ENCODE data around the gene PDGFB.

Gene PDGFB

GRCh38 chr22:39244496-39245129, at the start of gene PDGFB:
Gene PDGFB (minus strand): TSS chr22:39244982. CDS start chr22:39243963, 1,019 bp downstream.
- peak in 8 of 51 donors; percentile 17 to 37 (median 30) for DNase-seq

DNA sequence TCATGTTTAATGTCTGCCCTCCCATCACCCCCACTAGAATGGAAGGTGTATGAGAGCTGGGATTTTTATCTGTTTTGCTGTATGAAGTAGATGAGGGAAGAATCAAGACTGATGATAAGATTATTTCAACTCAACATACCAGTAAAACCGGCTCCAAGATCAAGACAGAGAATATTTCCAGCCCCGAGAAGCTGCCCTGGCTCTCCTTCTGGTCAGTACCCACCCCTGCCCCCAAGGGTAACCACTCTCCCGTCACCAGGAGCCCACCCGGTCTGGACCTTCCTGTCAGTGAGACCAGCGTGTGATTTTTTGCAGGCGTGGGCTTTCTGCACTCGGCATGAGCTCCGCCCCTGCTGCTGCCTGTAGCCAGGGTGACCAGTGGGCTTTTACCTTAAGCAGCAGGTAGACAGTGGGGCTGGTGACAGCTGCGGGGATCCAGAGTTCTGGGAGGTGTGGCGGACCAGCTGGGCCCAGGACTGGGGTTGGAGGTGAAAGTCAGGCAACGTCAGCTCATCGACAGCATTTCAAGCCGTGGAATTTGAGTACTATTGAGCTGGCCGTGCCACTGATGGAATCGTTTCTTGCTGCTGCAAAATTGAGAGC, 49.1 kb upstream of the PDGFB start:
- DNase-seq, result no peak

GRCh38 chr22:39292561-39293074, 47.8 kb upstream of the PDGFB start:
- DNase-seq, result peak in 34 of 51 donors; percentile 6 to 61 (median 32)

DNA sequence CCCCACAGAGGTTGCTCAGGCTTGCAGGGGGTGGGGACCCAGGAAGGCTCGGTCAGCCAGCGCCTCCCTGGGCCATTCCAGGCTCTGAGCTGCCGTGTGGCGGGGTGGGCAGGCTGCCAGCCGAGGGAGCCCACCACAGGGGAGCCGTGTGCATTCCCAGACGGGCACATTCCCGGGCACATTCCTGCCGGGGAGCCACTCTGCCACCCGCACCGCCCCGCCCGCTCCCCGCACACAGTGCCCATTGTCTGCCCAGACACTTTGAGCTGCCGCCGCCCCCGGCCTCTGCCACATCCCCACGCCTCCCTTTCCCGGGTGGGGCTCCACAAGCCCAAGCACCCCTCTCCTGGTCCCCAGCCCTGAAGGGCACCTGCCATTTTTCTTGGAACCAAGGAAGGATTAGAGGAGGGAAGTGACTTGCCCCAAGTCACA, 47.3 kb upstream of the PDGFB start:
- no peak for DNase-seq

GRCh38 chr22:39291523-39291922, 46.7 kb upstream of the PDGFB start:
- DNase-seq, result no peak

DNA sequence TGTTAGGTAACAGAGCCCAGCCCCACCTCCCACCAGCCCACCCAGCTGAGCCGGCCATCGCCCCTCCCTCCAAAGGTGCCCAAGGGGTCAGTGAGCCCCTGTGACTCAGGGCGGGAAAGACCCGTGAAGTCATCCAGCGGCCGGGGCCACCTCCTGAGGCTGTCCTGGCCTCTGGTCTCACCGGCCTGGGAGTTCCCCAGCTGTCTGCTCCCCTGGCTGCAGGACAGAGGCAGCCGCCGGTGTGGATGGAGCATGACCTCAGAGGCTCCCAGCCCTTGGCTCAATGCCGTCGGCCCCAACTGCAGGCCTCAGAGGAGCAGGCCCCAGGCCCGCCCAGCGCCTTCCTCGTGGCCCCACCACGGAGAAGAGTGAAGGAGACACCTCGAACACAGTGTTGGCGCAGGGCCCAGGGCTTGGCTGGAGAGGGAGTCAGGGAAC, 46.0 kb upstream of the PDGFB start:
- DNase-seq, result no peak

- no peak for DNase-seq
These were observed 45.4 kb upstream of the PDGFB start for GRCh38 chr22:39289975-39290720.

- no peak for DNase-seq
These were observed 44.8 kb upstream of the PDGFB start for GRCh38 chr22:39289533-39289932.

DNA sequence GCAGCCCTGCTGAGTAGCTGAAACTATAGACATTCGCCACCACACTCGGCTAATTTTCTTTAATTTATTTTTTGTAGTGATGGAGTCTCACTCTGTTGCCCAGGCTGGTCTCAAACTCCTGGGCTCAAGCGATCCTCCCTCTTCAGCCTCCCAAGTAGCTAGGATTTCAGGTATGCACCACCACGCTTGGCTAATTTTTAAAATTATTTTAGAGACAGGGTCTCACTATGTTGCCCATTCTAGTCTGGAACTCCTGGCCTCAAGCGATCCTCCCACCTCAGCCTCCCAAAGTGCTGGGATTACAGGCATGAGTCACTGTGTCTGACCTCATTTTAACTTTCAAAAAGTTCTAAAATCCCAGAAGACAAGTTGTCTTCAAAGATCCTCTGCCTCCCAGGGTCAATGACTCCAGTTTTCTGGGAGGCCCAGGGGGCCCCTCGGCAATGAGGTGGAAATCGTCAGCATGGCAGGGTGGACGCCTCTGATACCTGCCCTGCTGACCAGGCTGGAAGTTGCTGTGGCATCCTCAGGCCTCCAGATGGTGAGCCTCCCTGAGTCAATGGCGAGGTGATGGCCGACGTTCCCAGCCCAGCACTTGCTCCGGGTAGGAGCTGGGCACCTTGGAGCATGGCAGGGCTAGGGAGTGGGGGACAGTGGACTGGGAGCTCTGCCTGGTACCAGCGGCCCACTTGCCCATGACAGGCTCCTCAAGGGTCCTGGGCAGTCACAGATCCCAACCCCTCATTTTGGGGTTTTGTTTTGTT, 43.5 kb upstream of the PDGFB start:
- no peak for DNase-seq

- DNase-seq, result peak in 11 of 51 donors; percentile 15 to 44 (median 23)
These were observed 42.4 kb upstream of the PDGFB start for GRCh38 chr22:39287076-39287725.

DNA sequence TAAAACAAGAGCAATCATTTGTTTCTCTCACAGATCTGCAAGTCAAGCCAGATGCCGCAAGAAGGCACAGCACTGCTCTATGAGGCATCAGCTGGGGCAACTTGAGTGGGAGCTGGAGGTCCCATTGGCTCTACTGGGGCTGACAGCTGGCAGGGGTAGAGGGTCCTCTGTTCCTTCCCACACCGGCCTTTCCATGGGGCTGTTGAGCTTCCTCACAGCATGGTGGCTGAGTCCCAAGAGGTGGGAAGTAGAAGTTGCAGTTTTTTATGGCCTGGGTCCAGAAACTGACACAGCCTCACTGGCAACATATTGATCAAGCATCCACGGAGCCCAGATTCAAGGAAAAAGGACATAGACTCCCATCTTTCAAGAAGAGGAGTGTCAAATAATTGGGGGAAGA, 40.2 kb upstream of the PDGFB start:
- DNase-seq, result no peak

GRCh38 chr22:39284142-39284980, 39.6 kb upstream of the PDGFB start:
- no peak for DNase-seq

DNA sequence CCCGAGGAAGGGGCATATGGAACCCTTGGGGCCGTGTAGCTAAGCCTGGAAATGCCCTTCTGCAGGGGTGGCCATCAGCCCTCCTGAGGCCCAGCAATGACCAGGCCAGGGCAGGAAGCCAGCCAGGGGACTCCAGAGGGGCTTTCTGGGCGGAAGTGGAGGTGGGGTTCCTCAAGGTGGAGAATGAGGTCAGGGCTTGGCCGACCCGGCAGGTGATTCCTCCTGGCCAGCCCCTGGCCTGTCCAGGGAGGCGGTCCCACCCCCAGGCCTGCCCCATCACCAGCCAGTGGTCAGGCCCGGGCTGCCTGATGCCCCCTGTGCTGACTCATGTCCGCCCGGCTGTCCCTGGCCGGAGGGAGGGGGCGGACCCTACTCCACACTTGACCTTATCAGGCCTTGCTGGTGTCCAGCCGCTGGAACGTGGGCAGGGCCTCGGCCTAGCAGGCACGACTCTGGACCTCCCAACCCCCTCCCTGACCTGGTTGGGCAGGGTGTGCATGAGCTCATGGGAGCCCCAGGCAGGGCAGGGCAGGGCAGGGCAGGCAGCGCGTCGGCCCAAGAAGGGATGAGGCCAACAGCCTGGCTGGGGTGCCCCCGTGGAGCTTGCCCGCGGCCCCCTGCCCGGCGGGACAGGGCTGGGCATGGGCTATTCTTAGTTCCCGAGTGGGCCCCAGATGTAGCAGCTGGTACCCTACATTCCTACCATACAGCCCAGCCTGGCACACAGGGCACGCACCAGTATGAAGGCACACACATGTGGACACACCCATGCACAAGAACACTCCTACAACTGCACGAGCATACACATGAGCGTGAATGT, 38.8 kb upstream of the PDGFB start:
- peak in 31 of 51 donors; percentile 4 to 64 (median 35) for DNase-seq

- DNase-seq, result no peak
These were observed 38.0 kb upstream of the PDGFB start for GRCh38 chr22:39282645-39283321.

DNA sequence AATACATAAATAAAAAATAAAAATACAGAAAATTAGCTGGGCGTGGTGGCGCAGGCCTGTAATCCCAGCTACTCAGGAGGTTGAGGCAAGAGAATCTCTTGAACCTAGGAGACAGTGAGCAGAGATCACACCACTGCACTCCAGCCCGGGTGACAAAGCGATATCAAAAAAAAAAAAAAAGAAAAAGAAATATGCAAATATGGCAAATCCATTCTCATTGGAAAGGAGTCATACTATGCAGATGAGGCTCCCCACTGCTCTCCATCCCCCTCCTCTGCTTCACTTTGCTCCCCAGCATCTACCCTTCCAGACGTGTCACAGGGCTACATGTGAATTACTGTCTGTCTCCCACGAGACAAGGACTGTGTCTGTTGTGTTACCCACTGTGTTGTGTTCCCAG, 36.3 kb upstream of the PDGFB start:
- no peak for DNase-seq

GRCh38 chr22:39280250-39280649, 35.5 kb upstream of the PDGFB start:
- no peak for DNase-seq

DNA sequence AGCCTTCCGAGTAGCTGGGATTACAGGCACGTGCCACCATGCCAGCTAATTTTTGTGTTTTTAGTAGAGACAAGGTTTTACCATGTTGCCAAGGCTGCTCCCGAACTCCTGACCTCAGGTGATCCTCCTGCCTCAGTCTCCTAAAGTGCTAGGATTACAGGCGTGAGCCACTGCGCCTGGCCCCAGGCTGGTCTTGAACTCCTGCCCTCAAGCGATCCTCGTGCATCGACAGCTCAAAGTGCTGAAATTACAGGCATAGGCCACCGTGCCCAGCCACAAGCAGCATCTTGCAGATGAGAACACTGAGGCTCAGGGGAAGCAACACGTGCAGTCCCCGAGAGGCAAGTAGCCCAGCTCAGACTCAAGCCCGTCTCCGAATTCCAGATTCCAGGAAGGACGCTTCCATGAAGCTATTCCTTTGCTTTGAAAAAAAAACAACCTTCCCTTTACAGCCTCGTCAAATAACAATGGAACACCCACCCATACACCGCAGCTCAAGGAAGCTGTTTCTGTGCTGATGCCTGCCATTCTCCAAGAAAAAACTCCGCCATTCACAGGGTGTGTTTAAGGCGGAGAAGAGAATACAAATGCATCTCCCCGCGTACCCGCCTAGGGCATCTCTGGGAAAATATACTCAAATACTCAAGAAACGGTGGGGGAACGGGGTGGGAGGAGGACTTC, 34.5 kb upstream of the PDGFB start:
- DNase-seq, result no peak

DNA sequence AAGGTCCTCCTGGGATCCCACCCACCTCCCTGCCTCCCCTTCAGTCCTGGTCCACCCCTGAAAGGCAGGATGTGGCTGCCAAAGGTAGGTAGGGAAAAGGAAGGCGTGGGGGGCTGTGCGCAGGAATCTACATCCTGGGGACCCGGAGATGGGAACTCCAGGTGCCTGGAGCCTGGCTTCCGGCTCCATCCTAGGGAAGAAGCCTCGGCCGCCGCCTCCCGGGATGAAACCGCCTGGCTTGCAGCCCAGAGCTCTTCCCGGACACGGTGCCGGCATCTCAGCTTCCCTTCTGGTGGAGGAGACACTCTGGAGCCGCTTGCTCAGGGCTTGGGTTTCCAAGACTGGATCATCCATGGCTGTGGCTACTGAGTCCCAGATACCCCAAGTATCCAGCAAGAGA, 33.3 kb upstream of the PDGFB start:
- no peak for DNase-seq
